Left ventricle myocardium superior (tissue), 1 donor: ENCODE results near the gene ELOVL5. TPM values are rescaled to one million over a fixed set of nuclear protein-coding genes. Genes with fewer than 3 reads are reported as not detected.
"Not testable (repeated sequence)": the region's sequence is repeated elsewhere in the genome, so short reads cannot be mapped to it uniquely, and the experiment has no call there.

Source experiments
- ATAC-seq: fragments of 200-7000 bp; cut with Tn5 transposase; one replicate; pipeline ENCODE4 v1.9.1; 2020; ENCODE audit warnings: mild to moderate bottlenecking, moderate library complexity
- DNase-seq: peaks from one replicate; pipeline ENCODE4 v3.0.0-alpha.2; 2020
- intact Hi-C: fragments of 100-400 bp; cut with micrococcal nuclease; formaldehyde crosslinking; loops from one replicate; pipeline ENCODE4 v1.11.0; 2022
- total RNA-seq: library from RNA; stranded (reverse); fragmentation: NEBNext Ultra II Directional; extraction: Animal tissue kit (Norgen Biotek cat#: 25700); gene quantifications from one replicate; pipeline ENCODE4 v1.2.1, GENCODE V29; 2021
- donor health status: DM: no; HTN: yes; CAD: no; lungs with severe emphysema.

ELOVL5 gene
- total RNA-seq, 1 donor from 2014 or later, result 21.2 TPM

DNA sequence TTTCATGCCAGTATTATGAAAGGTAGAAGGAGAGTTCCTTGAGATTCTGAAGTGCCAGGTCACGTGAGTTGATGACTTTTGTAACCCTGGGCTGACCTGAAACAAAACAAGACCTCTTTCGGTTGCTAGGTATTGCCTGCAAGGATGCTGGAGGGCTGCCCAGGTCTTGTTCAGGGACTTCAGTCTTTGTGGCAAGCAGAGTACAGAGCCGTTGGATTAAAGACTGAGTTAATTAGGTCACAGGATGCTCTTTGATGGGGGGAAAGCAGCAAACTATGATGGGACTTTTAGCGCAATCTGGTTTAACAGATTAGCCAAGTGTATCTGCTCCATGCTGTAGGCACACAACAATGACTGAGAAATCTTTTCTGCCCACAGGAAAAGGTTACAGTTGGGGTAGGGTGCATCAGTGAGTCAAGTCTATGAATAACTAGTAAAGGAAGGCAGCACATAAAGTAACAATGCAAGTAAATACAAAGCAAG, 12.8 kb upstream of the ELOVL5 start:
- ATAC-seq (no peak), DNase-seq (peak; percentile 40)
- intact Hi-C loops, result no loop called here

DNA sequence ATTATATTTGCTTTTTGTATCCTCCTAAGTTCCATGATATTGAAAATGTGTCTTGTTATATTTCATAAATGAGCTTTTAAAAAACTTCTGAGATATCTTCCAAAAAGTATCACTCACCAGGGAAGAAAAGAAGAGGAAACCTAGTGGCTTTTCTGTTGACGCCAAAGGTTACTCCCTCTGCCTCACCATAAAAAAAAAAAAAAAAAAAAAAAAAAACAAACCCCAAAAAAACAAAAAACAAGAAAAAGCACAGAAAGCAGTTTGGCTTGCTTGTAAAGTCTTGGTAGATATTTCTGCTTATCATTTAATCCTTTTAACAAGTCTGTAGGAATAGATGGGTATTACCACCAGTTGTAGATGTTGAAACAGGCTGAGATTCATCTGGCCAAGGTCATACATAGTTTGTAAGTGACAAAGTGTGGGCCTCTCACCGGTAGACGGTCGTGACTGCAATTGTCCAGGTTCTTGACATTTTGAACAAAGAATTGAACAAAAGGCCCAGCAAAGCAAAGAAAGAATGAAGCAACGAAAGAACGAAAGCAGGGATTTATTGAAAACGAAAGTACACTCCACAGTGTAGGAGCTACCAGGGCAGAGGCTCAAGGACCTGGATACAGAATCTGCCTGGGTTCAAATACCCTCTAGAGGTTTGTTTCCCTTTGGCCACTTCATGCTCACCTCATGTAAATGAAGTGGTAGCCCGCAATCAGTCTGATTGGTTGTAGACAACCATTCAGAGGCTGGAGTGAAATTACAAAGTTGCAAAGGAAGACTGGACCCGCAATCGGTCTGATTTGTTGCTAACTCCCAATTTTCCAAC, 11.6 kb upstream of the ELOVL5 start:
- no peak for DNase-seq
- intact Hi-C loops, result no loop called here
- ATAC-seq, result no peak

- intact Hi-C loops, result no loop called here
- ATAC-seq, result no peak
- DNase-seq, result no peak
Measured at GRCh38 chr6:53359843-53360092, 11.0 kb upstream of the ELOVL5 start.

- ATAC-seq (peak; percentile 98), DNase-seq (peak; percentile 98)
- intact Hi-C loops, result no loop called here
Measured at GRCh38 chr6:53359095-53359842, 10.5 kb upstream of the ELOVL5 start.

- ATAC-seq, result peak; percentile 0
- no peak for DNase-seq
- intact Hi-C loops, result no loop called here
Measured at GRCh38 chr6:53358440-53359094, 9.8 kb upstream of the ELOVL5 start.

- DNase-seq (no peak), ATAC-seq (no peak)
- intact Hi-C loops, result no loop called here
Measured at GRCh38 chr6:53357576-53358360, 9.0 kb upstream of the ELOVL5 start.

GRCh38 chr6:53353624-53354023, 4.9 kb upstream of the ELOVL5 start:
- DNase-seq (no peak), ATAC-seq (no peak)
- intact Hi-C loops, result no loop called here

GRCh38 chr6:53352360-53352759, 3.6 kb upstream of the ELOVL5 start:
- no peak for ATAC-seq
- DNase-seq, result no peak
- intact Hi-C loops, result no loop called here

DNA sequence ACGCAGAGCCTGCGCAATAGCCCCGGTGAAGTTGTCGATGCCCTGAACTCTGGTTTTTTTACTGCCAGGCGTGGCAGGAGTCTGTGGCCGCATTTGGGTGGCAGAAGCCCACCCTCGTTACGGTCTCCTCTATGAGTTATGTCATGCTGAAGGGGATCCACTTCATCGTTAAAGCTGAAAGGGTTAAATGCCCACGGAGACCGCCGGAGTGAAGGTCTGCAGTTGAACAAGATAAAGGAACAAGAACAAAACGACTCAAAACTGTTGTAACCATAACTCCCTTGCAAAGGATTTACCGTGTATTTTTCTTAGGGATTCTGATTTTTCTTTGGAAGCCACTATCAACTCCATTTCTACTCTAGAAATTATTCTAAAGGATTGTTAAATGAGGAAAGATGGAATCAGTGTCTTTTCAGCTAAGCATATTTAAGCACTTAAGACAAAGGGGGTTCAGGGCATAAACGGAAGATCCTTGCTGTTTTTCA, 501 bp upstream of the ELOVL5 start:
- ATAC-seq (no peak), DNase-seq (no peak)
- intact Hi-C loops, result no loop called here

DNA sequence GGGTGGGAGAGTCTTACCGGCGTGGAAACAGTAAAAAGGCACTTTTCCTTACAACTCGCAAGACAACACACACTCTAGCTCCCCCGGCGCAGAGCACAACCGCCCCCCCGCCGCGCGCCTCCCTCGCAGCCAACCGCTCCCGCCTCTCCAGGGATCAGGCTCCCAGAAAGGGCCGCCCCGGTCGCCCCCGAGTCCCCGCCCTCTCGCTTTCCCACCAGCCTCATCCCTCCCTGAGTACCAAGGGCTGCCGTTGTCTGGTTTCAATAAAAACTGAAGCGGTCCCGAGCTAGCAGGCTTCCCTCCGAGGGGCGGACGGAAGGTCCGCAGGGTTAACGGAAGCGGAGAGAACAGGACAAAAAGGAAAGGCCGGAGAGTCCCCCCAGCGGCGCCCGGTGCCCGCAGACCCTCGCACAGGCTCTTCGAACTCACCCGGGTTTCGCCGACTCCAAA, 804 bp downstream of the ELOVL5 start:
- peak; percentile 84 for DNase-seq
- ATAC-seq, result peak; percentile 87
- intact Hi-C loops, result no loop called here

- ATAC-seq, result no peak
- intact Hi-C loops, result no loop called here
- no peak for DNase-seq
Measured at GRCh38 chr6:53347250-53347920, 1.4 kb downstream of the ELOVL5 start.

GRCh38 chr6:53346049-53346448, 2.7 kb downstream of the ELOVL5 start:
- ATAC-seq, intact Hi-C loops: not testable (repeated sequence)

GRCh38 chr6:53344969-53345368, 3.8 kb downstream of the ELOVL5 start:
- intact Hi-C loops, result no loop called here
- no peak for DNase-seq
- no peak for ATAC-seq

More at GRCh38 chr6:53346049-53346448, 2.7 kb downstream of the ELOVL5 start:
- not testable (repeated sequence) for DNase-seq

DNA sequence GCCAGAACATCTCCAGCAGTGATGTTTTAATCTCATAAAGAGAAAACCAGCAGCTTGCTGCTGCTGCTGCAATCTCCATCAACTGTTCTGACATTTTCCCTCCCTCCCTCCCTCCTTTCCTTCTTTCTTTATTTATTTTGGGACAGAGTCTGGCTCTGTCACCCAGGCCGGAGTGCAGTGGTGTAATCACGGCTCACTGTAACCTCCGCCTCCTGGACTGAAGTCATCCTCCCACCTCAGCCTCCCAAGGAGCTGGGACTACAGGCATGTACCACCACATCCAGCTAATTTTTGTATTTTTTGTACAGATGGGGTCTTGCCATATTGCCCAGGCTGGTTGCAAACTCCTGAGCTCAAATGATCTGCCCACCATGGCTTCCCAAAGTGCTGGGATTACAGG, 5.7 kb downstream of the ELOVL5 start:
- ATAC-seq (no peak), DNase-seq (no peak)
- intact Hi-C loops, result no loop called here

- intact Hi-C loops, result no loop called here
- ATAC-seq, result no peak
- no peak for DNase-seq
Measured at GRCh38 chr6:53342217-53342616, 6.5 kb downstream of the ELOVL5 start.

- no peak for DNase-seq
- ATAC-seq, result no peak
- intact Hi-C loops, result no loop called here
Measured at GRCh38 chr6:53340536-53340935, 8.2 kb downstream of the ELOVL5 start.

GRCh38 chr6:53339424-53339823, 9.3 kb downstream of the ELOVL5 start:
- ATAC-seq (no peak), DNase-seq (no peak)
- intact Hi-C loops, result no loop called here

- DNase-seq, result no peak
- ATAC-seq, result no peak
- intact Hi-C loops, result no loop called here
Measured at GRCh38 chr6:53338304-53338703, 10.4 kb downstream of the ELOVL5 start.

GRCh38 chr6:53336070-53336469, 12.7 kb downstream of the ELOVL5 start:
- no peak for ATAC-seq
- DNase-seq, result no peak
- intact Hi-C loops, result no loop called here
